Chondrocyte (in vitro differentiated cells): ENCODE results near the gene FAM162B. TPM values are rescaled to one million over a fixed set of nuclear protein-coding genes. Genes with fewer than 3 reads are reported as not detected.

Experiments used
- DNase-seq: peaks from one replicate; pipeline ENCODE4 v3.0.0; 2021; ENCODE audit warnings: mixed read lengths, low spot score
- H3K27ac Mint-ChIP-seq: one replicate; pipeline ENCODE4 v1.8.0; 2021; ENCODE audit warnings: mild to moderate bottlenecking, moderate library complexity, mixed read lengths; ENCODE audit not compliant: unreplicated experiment
- H3K27me3 Mint-ChIP-seq: 2 replicates; pipeline ENCODE4 v1.8.0; 2021; ENCODE audit warnings: low read depth, mixed read lengths
- H3K36me3 Mint-ChIP-seq: 2 replicates; pipeline ENCODE4 v1.8.0; 2021; ENCODE audit warnings: low read depth, mixed read lengths
- H3K4me1 Mint-ChIP-seq: 2 replicates; pipeline ENCODE4 v1.8.0; 2021; ENCODE audit warnings: low read depth, mild to moderate bottlenecking, mixed read lengths
- H3K4me3 Mint-ChIP-seq: one replicate; pipeline ENCODE4 v1.8.0; 2021; ENCODE audit warnings: mild to moderate bottlenecking, moderate library complexity, mixed read lengths; ENCODE audit not compliant: unreplicated experiment
- H3K9me3 Mint-ChIP-seq: 2 replicates; pipeline ENCODE4 v1.8.0; 2021; ENCODE audit warnings: low read depth, mixed read lengths
- CTCF ChIP-seq: fragments of 200-600 bp; sonication (generic); IDR thresholded peaks from 2 replicates; pipeline ENCODE4 v1.5.0; 2021; ENCODE audit warnings: antibody characterized with exemption, mild to moderate bottlenecking, moderate library complexity
- total RNA-seq: library from RNA; stranded (reverse); gene quantifications from 3 replicates; pipeline ENCODE4 v1.2.1, GENCODE V29; 2021

FAM162B gene
- total RNA-seq, 1 donor from 2014 or later = not detected

DNA sequence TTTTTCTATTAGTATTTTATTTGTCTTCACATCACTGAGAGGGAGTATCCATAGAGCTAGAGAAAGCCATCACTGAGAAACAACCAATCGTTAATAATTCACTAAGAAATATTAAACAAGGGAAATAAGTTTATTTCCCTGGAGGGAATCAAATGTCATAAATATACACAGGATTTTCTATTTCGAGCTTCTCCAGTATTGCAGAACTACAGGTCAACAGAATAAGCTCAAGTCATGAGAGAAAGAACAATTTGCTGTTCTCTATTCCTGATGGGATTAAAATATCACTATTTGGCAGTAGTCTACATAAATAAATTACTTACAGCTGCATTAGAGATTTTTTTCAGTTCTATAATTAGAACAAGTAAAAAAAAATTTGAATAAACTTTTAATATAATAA is 2.2 kb upstream of the FAM162B start:
- H3K9me3 Mint-ChIP-seq = no peaks in the 10 kb centered on the region
- TF ChIP-seq CTCF = no peak
- H3K27me3 Mint-ChIP-seq = peaks cover 45% of the 10 kb centered on the region
- H3K4me1 Mint-ChIP-seq = peaks cover 12% of the 10 kb centered on the region
- no peak overlapping the region for H3K4me3 Mint-ChIP-seq
- H3K27ac Mint-ChIP-seq = no peak overlapping the region
- peaks cover 2% of the 10 kb centered on the region for H3K36me3 Mint-ChIP-seq
- DNase-seq = no peak

- TF ChIP-seq CTCF = no peak
- Mint-ChIP-seq H3K27ac (no peak overlapping the region), H3K4me1 (peaks cover 12% of the 10 kb centered on the region), H3K27me3 (peaks cover 44% of the 10 kb centered on the region), H3K36me3 (peaks cover 2% of the 10 kb centered on the region), H3K4me3 (no peak overlapping the region), H3K9me3 (no peaks in the 10 kb centered on the region)
- DNase-seq = no peak
Observed at GRCh38 chr6:116766506-116767176, 1.1 kb upstream of the FAM162B start.

- no peak for TF ChIP-seq CTCF
- H3K27me3 Mint-ChIP-seq = peaks cover 41% of the 10 kb centered on the region
- H3K4me1 Mint-ChIP-seq = peaks cover 12% of the 10 kb centered on the region
- peaks cover 2% of the 10 kb centered on the region for H3K36me3 Mint-ChIP-seq
- DNase-seq = no peak
- H3K4me3 Mint-ChIP-seq = peak overlapping the region; percentile 66
- no peaks in the 10 kb centered on the region for H3K9me3 Mint-ChIP-seq
- no peak overlapping the region for H3K27ac Mint-ChIP-seq
Observed at GRCh38 chr6:116764629-116764960, 924 bp downstream of the FAM162B start.

DNA sequence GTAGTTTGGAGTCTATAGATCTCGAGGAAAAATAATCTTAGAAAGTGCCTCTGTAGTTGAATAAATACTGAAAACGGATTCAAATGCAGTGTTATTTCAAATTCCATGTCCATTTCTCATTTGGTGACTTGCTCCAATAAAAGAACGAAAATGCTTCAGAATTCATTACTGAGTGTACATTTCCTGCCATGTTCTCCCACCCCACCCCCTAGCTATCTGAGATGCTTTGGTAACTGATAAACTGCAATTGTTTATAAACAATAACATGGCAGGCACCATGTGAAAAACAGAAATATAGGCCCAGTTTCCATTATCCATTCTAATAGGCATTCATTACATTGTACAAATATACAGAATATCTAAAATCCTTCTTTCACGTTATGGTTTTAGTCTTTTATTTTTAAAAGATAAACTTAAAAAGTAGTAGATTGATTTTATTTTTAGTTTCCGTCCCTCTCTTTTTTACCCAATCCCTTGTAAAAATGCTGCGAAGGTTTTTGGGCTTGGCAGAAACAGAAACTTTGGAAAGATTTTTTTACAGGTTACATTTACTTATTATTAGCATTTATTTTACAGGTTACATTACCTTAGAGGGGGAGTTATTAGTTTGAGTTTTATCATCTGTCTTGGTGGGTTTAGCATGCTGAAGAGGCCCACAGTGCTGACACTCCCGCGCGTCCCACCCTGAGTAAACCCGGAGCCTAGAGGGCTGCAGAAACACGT is 1.5 kb downstream of the FAM162B start:
- no peak overlapping the region for H3K27ac Mint-ChIP-seq
- no peak for DNase-seq
- TF ChIP-seq CTCF = no peak
- H3K4me3 Mint-ChIP-seq = peak overlapping the region; percentile 16
- peaks cover 41% of the 10 kb centered on the region for H3K27me3 Mint-ChIP-seq
- no peaks in the 10 kb centered on the region for H3K9me3 Mint-ChIP-seq
- peaks cover 2% of the 10 kb centered on the region for H3K36me3 Mint-ChIP-seq
- peaks cover 12% of the 10 kb centered on the region for H3K4me1 Mint-ChIP-seq

GRCh38 chr6:116763048-116763447 is 2.5 kb downstream of the FAM162B start:
- Mint-ChIP-seq H3K4me3 (no peak overlapping the region), H3K36me3 (peaks cover 2% of the 10 kb centered on the region), H3K9me3 (no peaks in the 10 kb centered on the region), H3K27me3 (peaks cover 42% of the 10 kb centered on the region), H3K4me1 (peaks cover 12% of the 10 kb centered on the region), H3K27ac (no peak overlapping the region)
- no peak for TF ChIP-seq CTCF
- no peak for DNase-seq
